GM18507 (cell line): Measurements from ENCODE around the gene EEFSEC.

ENCODE experiments used
- DNase-seq: peaks from one replicate; pipeline ENCODE4 v3.0.0; 2011; ENCODE audit warnings: low read depth; ENCODE audit not compliant: insufficient read length; ENCODE audit errors: extremely low spot score
- FAIRE-seq: peaks from 2 replicates; lab custom pipeline; 2011; peaks lifted over from hg19 to GRCh38; lab: Jason Lieb, UNC

EEFSEC gene

DNA sequence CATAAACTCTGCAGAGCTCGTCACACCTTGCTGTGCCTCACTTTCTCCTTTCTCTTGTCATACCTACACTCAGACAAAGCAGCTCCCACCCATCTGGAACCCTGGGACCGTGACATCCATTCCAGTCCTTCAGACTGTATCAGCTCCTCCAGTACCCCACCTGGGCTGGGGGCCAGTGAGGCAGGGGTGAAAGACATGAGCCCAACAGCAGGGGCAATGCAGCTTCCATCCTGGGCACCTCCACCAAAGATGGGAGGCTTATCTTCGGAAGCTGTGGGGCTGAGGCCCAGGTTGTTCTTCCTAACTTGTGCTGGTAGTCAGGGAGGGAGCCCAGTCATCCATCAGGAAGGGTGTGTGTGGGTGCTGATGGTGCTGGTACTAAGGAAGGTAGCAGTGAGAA, 109.2 kb downstream of the EEFSEC start:
- no peak for FAIRE-seq
- DNase-seq = no peak

DNA sequence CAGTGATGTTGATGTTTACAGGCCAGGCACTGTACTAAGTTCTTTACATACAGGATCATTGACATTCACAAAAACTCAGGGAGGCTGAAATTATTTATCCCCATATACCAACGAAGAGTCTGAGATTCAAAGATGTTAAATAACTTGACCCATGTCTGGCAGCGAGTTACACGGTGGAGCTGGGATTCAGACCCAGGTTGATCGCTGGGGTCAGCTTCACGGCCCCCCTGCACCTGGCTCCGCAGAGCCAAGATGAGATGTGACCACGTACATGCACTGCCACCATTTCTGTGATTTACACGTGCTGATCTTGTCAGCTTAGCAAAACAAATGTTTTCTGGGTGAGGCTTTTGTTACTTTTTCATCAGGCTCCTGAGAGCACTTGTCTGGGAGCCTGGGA, 109.8 kb downstream of the EEFSEC start:
- DNase-seq (no peak), FAIRE-seq (no peak)

DNA sequence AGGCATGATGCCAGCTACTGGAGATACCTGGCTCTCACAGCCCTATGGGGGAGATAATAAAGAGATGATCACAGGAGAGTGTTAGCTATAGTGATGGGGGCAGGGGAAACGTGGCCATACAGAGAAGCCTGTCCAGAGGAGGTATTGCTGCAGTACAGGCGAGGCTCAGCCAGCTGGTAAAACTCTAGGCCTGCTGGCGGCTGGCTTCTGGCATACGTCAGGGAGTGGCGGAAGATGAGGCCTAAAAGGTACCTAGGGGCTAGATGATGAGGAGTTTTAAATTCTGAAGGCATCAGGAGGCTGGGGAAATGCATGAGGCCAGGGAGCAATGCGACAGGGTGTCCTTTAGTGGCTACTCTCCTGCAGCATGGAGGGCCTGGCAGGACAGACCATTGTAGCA, 110.7 kb downstream of the EEFSEC start:
- FAIRE-seq = no peak
- DNase-seq = no peak

DNA sequence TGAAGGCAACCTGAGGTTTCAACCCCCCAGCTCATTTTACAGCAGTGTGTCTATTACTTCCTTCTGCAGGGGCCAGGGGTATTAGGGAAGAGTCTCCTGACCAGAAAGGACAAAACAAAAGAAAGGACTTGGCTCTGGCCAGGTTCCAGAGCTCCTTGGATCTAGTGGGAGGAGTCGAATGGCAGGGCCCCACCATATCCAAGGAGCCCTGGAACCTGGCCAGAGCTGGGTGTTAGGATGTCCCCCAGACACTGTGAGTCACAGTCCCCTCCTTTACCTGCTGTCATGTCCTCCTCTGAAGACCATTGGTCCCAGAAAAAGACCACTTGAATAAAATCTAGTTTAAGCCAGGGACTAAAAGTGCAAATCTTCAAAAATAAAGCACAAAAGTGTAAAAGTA, 113.2 kb downstream of the EEFSEC start:
- no peak for DNase-seq

DNA sequence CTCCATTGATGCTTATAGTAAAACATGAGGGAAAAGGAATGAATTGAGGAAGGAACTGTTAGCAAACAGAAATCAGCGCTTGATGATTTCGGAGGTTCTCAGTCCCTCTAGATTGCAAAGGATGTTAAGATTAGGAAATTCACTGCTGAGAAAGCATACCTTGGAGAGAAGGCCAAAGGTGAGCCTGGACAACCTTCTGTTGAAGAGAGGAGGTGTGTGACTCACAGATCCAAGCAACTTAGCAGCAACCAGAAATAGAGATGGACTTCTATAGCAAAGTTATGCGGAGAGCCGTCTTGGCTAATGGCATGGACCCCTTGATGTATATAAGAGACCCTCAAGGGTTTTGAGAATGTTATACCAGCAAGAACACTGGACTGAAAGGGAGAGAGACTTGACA, 114.3 kb downstream of the EEFSEC start:
- DNase-seq (no peak), FAIRE-seq (no peak)

More for the DNA sequence above, 113.2 kb downstream of the EEFSEC start:
- FAIRE-seq = no peak

DNA sequence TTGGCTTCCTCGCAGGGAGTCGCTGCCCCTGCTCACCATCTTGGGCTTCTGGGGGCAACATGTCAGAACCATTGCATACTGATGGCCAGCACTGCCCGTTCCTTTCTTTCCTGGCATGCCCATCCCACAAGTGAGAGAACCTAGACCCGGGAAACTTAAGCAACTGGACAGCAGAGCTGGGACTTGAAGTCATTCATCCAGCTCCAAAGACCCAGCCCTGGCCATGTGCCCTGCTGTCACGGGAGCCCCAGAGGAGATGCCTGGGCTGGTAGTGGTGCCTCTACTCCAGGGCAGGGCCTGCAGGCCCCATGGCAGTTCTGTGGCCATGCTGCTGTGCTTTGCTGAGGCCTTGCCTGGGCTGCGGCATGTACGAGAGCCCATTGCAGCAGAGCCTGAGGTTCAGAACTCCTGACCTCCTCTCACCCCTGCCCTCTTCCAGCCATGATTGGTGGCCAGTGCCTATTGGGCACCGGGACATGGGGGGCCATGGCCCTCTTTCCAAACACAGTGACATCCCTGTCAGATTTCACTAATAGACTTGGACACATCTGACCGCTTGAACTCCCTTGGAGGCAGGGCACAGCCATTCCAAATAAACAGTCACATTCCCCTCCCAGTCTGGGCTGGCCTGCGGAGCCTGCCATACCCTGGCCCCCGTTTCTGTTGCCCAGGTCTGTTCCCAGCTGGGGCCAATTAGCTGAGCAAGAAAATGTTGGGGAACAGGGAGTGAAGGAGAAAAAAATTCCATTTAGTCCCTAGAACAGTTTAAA, 115.9 kb downstream of the EEFSEC start:
- DNase-seq (no peak), FAIRE-seq (no peak)

DNA sequence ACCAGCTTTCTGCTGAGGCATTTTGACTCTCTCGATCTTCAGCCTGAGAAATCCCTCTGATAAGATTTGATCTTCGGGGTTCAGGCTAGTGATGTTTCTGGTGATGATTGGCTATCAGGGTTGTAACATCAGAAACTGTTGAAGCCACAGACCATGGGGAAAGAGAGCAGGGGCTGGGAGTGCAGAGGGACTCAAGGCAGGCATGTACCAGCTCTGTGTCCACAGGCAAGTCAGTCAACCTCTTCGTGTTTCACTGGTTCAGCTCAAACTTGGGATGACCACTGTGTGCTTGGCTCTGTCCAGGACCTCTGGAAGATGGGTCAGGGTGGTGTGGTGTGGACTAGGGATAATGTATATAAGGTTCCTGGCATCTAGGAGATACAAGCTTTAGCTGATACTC, 116.5 kb downstream of the EEFSEC start:
- DNase-seq (no peak), FAIRE-seq (no peak)

DNA sequence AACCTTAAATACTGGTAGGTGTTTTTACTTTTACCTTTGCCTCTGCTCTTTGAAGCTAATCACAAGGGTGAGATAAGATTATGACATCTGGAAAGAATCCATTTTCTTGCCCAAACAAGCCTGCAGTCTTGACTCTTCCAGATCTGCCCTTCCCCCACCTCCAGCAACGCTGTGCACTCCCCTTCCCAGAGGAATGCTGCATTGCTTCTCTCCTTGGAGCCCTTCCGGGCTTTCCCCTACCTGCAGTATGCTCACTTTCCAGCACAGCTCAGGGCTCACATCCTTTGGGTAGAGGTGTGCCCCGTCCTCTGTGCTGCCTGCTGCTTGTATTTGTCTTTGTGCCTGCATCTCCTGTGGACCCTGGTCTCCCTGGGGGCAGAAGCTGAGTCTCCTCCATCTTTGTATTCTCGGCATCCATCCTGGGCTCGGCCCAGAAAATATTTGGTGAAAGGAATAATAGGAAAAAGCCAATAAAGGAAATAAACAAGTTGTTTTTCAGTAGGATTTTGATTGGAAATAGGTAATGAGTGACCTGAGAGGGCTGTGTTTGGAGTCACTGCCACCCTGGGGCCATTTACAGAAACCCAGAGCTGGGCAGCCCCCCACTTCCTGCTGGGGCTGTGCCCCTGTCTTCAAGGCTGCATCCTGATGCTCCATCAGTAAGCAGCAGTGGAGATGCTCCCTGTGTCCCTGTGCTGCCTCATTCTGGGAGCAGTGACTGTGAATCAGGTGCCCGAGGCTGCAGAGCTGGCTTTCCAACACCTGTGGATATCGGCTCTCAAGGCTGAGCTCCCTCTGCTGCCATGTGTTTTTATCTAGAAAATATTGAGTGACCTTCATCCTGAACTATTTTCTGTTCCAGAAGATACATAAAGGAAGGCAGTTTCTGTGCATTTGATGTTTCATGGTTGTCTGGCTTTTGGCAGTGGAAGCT, 117.5 kb downstream of the EEFSEC start:
- FAIRE-seq (no peak), DNase-seq (no peak)

DNA sequence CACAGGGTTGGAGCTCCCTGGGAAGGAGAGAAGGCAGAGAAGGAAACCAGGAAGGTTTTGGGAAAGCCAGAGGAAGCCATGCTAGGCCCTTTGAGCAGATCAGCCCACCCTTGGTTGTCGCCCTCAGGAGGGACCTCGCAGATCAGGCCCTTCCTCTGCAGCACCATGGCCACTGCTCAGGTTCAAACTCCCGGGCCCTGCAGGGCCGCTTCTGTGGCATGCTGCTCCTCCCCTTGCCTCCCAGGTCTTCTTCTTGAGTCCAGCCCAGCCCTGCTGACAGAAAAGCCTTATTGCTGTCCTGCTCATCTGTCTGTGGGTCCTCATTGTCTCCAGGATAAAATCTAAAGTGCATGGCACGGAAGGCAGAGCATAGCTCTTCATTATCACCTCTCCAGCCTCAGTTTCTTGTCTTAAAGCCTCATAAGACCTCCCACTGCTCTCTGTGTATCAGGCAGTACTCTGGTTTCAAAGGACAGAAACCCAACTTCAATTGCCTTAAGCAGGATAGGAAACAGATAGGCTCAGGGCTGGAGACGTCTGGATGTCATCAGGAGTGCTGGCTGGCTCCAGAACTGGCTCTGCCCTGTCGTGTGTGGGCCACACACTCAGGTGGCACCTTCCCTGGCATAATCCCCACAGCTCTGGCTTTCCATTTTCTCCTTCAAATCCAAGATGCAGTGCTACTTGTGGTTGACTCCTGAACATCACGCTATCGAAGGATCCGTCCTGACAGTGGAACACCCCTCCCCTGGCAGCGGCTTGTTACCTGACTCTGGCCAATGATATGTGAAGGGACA, 118.5 kb downstream of the EEFSEC start:
- DNase-seq (no peak), FAIRE-seq (no peak)

DNA sequence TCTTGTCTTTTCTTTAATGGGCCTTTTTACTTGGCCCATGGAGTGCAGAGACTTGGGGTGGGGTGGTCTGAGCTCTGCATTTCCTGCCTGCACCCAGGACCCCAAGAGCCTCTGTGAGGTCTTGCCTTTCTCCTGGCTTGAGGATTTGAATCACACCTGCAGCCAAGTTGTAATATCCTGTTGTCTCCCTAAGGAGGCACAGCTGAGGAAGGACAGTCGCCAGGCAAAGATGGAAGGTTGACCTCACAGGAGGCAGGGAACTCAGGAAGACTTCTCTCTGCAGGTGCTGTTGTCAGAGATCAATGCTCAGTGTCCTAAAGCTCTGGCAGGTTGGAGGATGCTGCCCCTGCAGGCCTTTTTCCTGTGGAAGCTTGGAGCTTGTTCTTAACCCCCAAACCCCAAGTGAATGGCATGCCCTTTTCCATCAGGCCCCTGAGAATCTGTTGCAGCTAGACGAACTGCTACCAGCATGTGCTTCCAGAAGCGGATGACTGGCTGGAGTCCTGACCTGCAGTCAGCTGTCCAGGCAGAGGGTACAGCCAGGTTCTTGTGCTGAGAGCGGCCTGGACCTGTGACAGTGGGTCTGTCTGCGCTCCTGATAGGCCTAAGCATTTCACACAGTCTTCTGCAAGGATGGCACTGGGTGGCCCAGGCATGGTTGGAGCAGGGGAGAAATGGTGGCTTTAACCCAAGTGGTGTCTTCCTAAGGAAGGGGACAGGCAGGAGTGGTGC, 120.0 kb downstream of the EEFSEC start:
- DNase-seq (no peak), FAIRE-seq (no peak)

DNA sequence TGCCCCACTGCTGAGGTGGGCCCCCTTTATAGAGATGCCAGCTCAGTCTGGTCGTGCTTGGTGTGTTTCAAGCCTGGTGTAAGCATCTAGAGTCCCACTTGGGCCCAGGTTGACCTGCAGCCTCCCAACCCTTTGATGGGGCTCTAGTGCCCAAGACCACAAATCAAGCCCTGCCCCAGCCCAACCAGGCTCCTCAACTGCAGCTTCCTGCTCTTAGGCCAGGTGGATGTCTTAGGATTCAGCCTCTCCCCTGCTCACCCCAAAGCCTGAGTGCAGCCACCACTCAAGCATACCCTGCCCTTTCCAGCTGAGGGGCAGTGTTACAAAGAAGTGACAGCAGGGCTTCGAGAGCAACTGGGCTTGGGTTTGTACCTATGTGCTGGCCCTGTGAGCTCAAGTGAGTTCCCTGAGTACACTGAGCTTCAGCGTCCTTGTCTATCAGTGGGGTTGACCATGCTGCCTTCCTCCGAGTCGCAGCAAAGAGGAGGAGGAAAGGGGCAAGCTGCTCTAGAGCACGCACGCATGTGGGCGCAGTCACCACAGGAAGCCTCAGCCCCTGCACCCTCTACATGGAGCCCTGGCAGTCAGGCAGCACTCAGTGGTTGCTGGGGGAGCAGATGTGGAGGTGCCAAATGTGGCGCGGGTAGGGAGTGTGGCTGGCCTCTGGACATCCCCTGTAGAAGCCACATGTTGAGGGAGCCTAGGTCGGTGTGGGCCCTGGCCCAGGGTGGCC, 120.7 kb downstream of the EEFSEC start:
- no peak for FAIRE-seq
- DNase-seq = no peak

DNA sequence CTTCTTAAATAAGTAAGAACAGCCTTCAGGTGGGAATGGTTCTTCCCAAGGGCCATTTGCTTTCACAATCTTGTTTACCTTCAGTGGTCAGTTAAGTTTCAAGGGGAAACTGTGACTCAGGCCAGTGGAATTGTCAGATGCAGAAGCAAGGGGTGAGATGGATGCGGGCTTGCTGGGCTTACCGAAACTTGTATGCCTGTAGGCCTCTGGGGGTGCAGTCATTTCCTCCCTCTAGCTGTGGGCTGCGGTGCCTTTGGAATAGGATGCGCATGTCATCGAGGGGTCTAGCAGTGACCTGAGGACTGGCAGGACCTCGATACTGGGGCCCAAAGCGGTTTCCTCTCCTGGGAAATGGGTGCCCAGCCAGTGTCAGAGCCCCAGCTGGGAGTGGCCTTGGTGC, 121.6 kb downstream of the EEFSEC start:
- FAIRE-seq (no peak), DNase-seq (no peak)

DNA sequence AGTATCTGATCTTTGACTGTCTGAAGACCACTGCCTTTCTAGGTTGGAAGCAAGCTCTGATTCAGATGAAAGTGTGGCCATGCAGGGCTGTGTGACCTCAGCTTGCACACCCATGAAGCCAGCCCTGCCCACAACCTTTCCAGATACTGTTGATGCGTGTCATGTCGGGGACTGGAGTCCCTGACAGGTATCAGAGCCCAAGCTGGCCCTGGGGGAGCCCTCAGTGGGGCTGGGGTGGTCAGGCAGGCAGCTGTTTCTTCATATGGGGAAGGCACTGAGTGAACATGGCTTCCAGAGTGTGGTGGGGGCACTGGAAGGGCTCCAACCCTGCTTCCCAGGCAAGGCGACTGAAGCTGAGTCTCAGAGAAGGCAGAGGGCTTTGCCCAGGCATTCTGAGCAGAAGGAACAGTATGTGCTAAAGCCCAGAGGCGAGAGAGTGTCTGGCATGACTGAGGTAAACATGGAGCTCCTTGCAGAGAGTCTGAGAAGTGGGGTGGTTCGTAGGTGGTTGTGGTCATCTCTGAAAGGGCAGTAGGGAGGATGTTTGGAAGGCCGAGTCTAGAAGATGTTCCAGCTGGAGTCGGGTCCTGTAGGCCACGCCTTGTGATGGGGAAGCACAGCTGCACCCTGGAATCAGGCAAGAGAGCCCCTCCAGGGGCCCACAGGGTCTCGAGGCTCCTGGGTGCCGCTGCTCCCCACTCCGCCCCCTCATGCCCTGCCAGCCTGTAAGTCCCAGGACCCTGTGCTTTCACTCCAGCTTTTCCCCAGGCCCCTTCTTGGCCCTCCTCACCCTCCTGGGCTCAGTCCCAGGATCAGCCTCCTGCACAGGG, 122.2 kb downstream of the EEFSEC start:
- no peak for DNase-seq
- no peak for FAIRE-seq

DNA sequence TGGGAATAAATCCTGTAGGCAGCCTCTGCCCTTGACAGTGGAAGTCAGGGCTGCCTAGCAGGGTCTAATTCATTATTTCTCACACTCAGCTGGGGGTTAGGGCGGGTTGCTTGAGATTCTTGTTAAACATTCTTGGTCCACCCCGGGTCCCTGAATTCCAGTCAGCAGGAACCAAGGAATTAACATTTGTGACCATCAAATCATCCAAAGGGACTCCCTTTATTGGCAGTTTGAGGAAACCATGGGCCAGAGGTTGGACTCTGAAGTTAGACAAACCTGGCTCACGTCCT, 122.8 kb downstream of the EEFSEC start:
- no peak for DNase-seq
- FAIRE-seq = no peak

DNA sequence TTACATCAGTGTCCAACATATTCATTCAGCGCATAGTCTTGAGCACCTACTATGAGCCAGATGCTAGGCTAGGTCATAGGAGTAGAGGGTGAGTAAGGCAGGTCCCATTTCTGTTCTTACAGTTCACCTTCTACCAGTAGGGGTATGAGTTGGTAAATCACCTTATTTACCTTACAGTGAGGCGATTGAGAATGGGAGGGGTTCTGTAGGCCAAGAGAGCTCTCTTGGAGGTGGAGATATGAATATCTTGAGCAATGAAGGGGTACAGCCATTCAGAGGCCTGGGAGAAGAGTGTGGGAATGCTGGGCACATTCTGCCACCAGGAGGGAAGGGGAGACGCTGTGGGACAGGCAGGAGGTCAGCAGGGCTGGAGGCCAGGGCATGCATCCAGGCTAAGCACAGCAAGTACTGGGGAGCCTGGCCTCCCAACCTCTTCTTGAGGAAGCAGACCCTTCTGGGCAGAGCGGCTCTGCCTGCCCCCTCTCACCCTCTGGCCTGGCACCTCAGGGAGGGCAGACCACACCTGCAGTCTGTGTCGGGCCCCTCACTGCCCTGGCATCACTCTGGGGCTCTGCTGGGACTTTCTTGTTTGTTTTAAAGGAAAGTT, 123.4 kb downstream of the EEFSEC start:
- no peak for DNase-seq
- no peak for FAIRE-seq

DNA sequence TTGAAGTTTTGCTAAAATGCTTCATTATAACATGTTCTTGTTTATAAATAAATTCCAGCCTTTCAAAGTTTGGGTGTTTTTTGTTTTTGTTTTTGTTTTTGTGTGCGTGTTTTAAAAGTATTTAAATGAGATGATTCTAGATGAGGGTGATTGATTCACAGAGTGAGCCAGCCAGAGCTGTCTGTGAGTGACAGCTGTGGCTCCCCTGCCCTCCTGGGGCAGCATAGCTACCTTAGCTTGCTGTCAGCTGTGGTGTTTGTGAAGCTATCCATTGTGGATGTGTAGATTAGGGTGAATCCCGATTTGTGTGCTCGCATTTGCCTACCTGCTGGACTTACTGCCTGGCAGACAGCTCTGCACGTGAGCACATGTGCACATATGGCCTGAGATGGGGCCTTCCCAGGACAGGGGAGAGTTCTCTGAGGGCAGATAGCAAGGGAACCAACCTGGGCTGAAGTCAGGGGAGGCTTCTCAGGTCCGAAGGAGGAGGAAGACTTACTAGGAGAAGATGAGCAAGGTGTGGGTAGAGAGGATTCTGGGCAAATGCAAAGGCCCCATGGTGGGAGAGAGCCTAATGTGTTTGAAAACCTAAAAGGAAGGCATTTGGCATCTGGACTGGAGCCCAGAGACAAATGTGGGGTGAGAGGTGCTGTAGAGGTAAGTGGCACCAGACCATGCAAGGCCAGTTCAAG, 124.2 kb downstream of the EEFSEC start:
- no peak for FAIRE-seq
- DNase-seq = no peak

DNA sequence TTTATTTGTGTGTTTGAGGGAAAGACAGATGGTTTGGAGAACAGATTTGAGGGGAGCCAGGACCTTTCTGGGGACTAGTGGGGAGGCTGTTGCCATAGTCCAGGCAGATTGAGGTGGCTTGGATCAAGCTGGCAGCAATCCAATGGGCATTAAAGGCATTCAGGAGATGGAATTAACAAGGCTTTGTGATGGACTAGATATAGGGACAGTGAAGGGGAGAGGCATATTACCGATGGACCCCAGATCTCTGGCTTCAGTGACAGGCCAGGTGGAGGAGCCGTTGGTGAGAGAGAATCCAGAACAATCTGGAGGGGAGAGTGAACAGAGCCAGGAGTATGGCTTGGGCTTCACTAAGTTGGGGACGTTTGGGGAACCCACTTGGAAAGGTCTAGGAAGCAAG, 124.8 kb downstream of the EEFSEC start:
- DNase-seq (no peak), FAIRE-seq (no peak)
